HFFc6 (cell line): ENCODE measurements around the gene ZNF439. TPM values are rescaled to one million over a fixed set of nuclear protein-coding genes. Genes with fewer than 3 reads are reported as not detected.
A peak's percentile ranks its signal among the peaks of the same experiment; 100 is the strongest.

ENCODE experiments used
- DNase-seq: peaks from one replicate; pipeline ENCODE4 v3.0.0-alpha.2; 2018
- H3K27ac Mint-ChIP-seq: 2 replicates; pipeline ENCODE4 v1.8.0; 2020; ENCODE audit warnings: mild to moderate bottlenecking, mixed read lengths
- H3K27me3 Mint-ChIP-seq: 2 replicates; pipeline ENCODE4 v1.8.0; 2021; ENCODE audit warnings: mild to moderate bottlenecking, moderate library complexity, mixed read lengths; ENCODE audit not compliant: insufficient read depth
- H3K36me3 Mint-ChIP-seq: 2 replicates; pipeline ENCODE4 v1.8.0; 2021; ENCODE audit warnings: low read depth, mixed read lengths
- H3K4me1 Mint-ChIP-seq: 2 replicates; pipeline ENCODE4 v1.8.0; 2020; ENCODE audit warnings: low read depth, mixed read lengths
- H3K4me3 Mint-ChIP-seq: 2 replicates; pipeline ENCODE4 v1.8.0; 2020; ENCODE audit warnings: mild to moderate bottlenecking, moderate library complexity, mixed read lengths
- H3K9me3 Mint-ChIP-seq: 2 replicates; pipeline ENCODE4 v1.8.0; 2020; ENCODE audit warnings: mild to moderate bottlenecking, mixed read lengths
- CTCF ChIP-seq: fragments of 200-600 bp; sonication (generic); IDR thresholded peaks from 2 replicates; pipeline ENCODE4 v1.5.0; 2021; ENCODE audit warnings: antibody characterized with exemption, mild to moderate bottlenecking
- long read RNA-seq: library from polyadenylated mRNA; unstranded; transcript quantifications from one replicate; pipeline ENCODE4 v2.0.0, GENCODE V29; 2019
- total RNA-seq, 6 experiments: library from RNA; stranded (reverse); fragmentation: NEBNext Ultra II Directional; extraction: Animal tissue kit (Norgen Biotek cat#: 25700); gene quantifications; 2 replicates in 1 of 6; 3 replicates in 5 of 6; pipeline ENCODE4 v1.2.3, GENCODE V29; 2021

Gene ZNF439
- 1 to 10 TPM in 3 of 6 experiments, under 1 TPM in 3; 0.71 to 1.7 (median 0.92) TPM for total RNA-seq
- long read RNA-seq, partial matches to known transcripts = 0 of 1 reads
- long read RNA-seq, other reads (novel, unspliced or antisense) = 1 of 1 reads

- Mint-ChIP-seq H3K4me3 (peak within 1 kb of the TSS; percentile 73), H3K27ac (no peak within 1 kb of the TSS), H3K9me3 (peaks cover 5% of the 10 kb centered on the region; the same call in 1 of the 2 replicates), H3K36me3 (peaks cover 11% of the 10 kb centered on the region; the same call in 1 of the 2 replicates), H3K4me1 (peaks cover 5% of the 10 kb centered on the region), H3K27me3 (peaks cover 14% of the 10 kb centered on the region)
- no peak for TF ChIP-seq CTCF
- DNase-seq = peak; percentile 8
Measured at GRCh38 chr19:11848594-11849469, at the start of gene ZNF439. ZNF439 (plus strand) TSS chr19:11848726; CDS start chr19:11848868, 142 bp downstream.

- Mint-ChIP-seq H3K36me3 (peaks cover 49% of the 10 kb centered on the region), H3K4me1 (no peaks in the 10 kb centered on the region), H3K27ac (no peak overlapping the region), H3K9me3 (peaks cover 81% of the 10 kb centered on the region), H3K4me3 (no peak overlapping the region), H3K27me3 (no peaks in the 10 kb centered on the region)
- no peak for TF ChIP-seq CTCF
- DNase-seq = no peak
Measured at GRCh38 chr19:11806354-11807098, 42.0 kb upstream of the ZNF439 start.

GRCh38 chr19:11807099-11807380 is 41.5 kb upstream of the ZNF439 start:
- no peak overlapping the region for H3K4me3 Mint-ChIP-seq
- no peaks in the 10 kb centered on the region for H3K4me1 Mint-ChIP-seq
- H3K27me3 Mint-ChIP-seq = no peaks in the 10 kb centered on the region
- no peak overlapping the region for H3K27ac Mint-ChIP-seq
- no peak for DNase-seq
- H3K36me3 Mint-ChIP-seq = peaks cover 49% of the 10 kb centered on the region
- TF ChIP-seq CTCF = no peak
- peaks cover 81% of the 10 kb centered on the region for H3K9me3 Mint-ChIP-seq

GRCh38 chr19:11813703-11814028 is 34.9 kb upstream of the ZNF439 start:
- no peak for TF ChIP-seq CTCF
- peaks cover 33% of the 10 kb centered on the region for H3K9me3 Mint-ChIP-seq
- no peak for DNase-seq
- H3K4me1 Mint-ChIP-seq = peaks cover 17% of the 10 kb centered on the region
- peak overlapping the region; percentile 77 for H3K27ac Mint-ChIP-seq
- peak overlapping the region; percentile 91 for H3K4me3 Mint-ChIP-seq
- peaks cover 37% of the 10 kb centered on the region for H3K36me3 Mint-ChIP-seq
- no peaks in the 10 kb centered on the region; the same call in 1 of the 2 replicates for H3K27me3 Mint-ChIP-seq

- Mint-ChIP-seq H3K4me1 (peaks cover 17% of the 10 kb centered on the region), H3K36me3 (peaks cover 36% of the 10 kb centered on the region), H3K27ac (peak within 1 kb of the TSS; percentile 77), H3K9me3 (peaks cover 28% of the 10 kb centered on the region), H3K4me3 (peak within 1 kb of the TSS; percentile 91), H3K27me3 (no peaks in the 10 kb centered on the region; the same call in 1 of the 2 replicates)
- peak; percentile 87 for DNase-seq
- no peak for TF ChIP-seq CTCF
Measured at GRCh38 chr19:11814029-11814699, 34.4 kb upstream of the ZNF439 start, which contains the start of gene ZNF440. ZNF440 (plus strand) TSS chr19:11814273; CDS start chr19:11814448, 175 bp downstream.
